Activated CD4-positive, CD25-positive, alpha-beta regulatory T cell treated with anti-CD3 and anti-CD28 coated beads, Interleukin-2, amount 50 U/mL, for 16 hours (primary cell): ENCODE measurements around the gene JAK2.
"Not testable (repeated sequence)": the region's sequence is repeated elsewhere in the genome, so short reads cannot be mapped to it uniquely, and the experiment has no call there.

Experiments
- DNase-seq: peaks from one replicate; pipeline ENCODE4 v3.0.0-alpha.2; 2020; ENCODE audit warnings: low read depth, low spot score

Gene JAK2

GRCh38 chr9:5041390-5042115, 56.5 kb downstream of the JAK2 start:
- DNase-seq: no peak

GRCh38 chr9:5042661-5043178, 57.6 kb downstream of the JAK2 start:
- no peak for DNase-seq

GRCh38 chr9:5043381-5043780, 58.3 kb downstream of the JAK2 start:
- DNase-seq: no peak

- no peak for DNase-seq
Measured at GRCh38 chr9:5044160-5044559, 59.1 kb downstream of the JAK2 start.

GRCh38 chr9:5052838-5053237, 67.8 kb downstream of the JAK2 start:
- no peak for DNase-seq

- DNase-seq: no peak
Measured at GRCh38 chr9:5062631-5063030, 77.6 kb downstream of the JAK2 start.

- DNase-seq: no peak
Measured at GRCh38 chr9:5072871-5073270, 87.8 kb downstream of the JAK2 start.

GRCh38 chr9:5073701-5074100, 88.6 kb downstream of the JAK2 start:
- no peak for DNase-seq

GRCh38 chr9:5085993-5086392, 100.9 kb downstream of the JAK2 start:
- DNase-seq: no peak

- no peak for DNase-seq
Measured at GRCh38 chr9:5089737-5090136, 104.7 kb downstream of the JAK2 start.

GRCh38 chr9:5095795-5096194, 110.7 kb downstream of the JAK2 start:
- no peak for DNase-seq

GRCh38 chr9:5099466-5099865, 114.4 kb downstream of the JAK2 start:
- DNase-seq: no peak

- DNase-seq: not testable (repeated sequence)
Measured at GRCh38 chr9:5101127-5101526, 116.1 kb downstream of the JAK2 start.

- not testable (repeated sequence) for DNase-seq
Measured at GRCh38 chr9:5106517-5106916, 121.4 kb downstream of the JAK2 start.

- DNase-seq: no peak
Measured at GRCh38 chr9:5110867-5111681, 126.0 kb downstream of the JAK2 start.

GRCh38 chr9:5111696-5112095, 126.6 kb downstream of the JAK2 start:
- no peak for DNase-seq

GRCh38 chr9:5112109-5112592, 127.1 kb downstream of the JAK2 start:
- DNase-seq: no peak

GRCh38 chr9:5112646-5113045, 127.6 kb downstream of the JAK2 start:
- no peak for DNase-seq

- DNase-seq: no peak
Measured at GRCh38 chr9:5113523-5113922, 128.5 kb downstream of the JAK2 start.

GRCh38 chr9:5113994-5114748, 129.1 kb downstream of the JAK2 start:
- DNase-seq: no peak

GRCh38 chr9:5122116-5122515, 137.0 kb downstream of the JAK2 start:
- no peak for DNase-seq

GRCh38 chr9:5122516-5122915, 137.4 kb downstream of the JAK2 start:
- no peak for DNase-seq
